ENCODE results near the gene MAT2A.
"Not testable (repeated sequence)": the region's sequence is repeated elsewhere in the genome, so short reads cannot be mapped to it uniquely, and the experiment has no call there.

The MAT2A gene

GRCh38 chr2:85547089-85547858 is 8.3 kb downstream of the MAT2A start:
- DNase-seq (ENCODE audit: extremely low read depth in 1 of 2, low read depth in 1 of 2), result no peak

- no peak for DNase-seq (ENCODE audit: extremely low read depth in 1 of 2, low read depth in 1 of 2)
Observed at GRCh38 chr2:85547859-85548607, 9.1 kb downstream of the MAT2A start.

GRCh38 chr2:85548608-85548900 is 9.6 kb downstream of the MAT2A start:
- DNase-seq (ENCODE audit: extremely low read depth in 1 of 2, low read depth in 1 of 2), result no peak

GRCh38 chr2:85549095-85549494 is 10.1 kb downstream of the MAT2A start:
- no peak for DNase-seq (ENCODE audit: extremely low read depth in 1 of 2, low read depth in 1 of 2)

- DNase-seq (ENCODE audit: extremely low read depth in 1 of 2, low read depth in 1 of 2), result no peak
Observed at GRCh38 chr2:85549826-85550225, 10.9 kb downstream of the MAT2A start.

GRCh38 chr2:85550486-85550885 is 11.5 kb downstream of the MAT2A start:
- no peak for DNase-seq (ENCODE audit: extremely low read depth in 1 of 2, low read depth in 1 of 2)

- DNase-seq (ENCODE audit: extremely low read depth in 1 of 2, low read depth in 1 of 2), result peak; percentile 79 to 81
Observed at GRCh38 chr2:85551698-85552678, 13.0 kb downstream of the MAT2A start.

GRCh38 chr2:85553184-85553583 is 14.2 kb downstream of the MAT2A start:
- DNase-seq (ENCODE audit: extremely low read depth in 1 of 2, low read depth in 1 of 2), result no peak

GRCh38 chr2:85554980-85555612 is 16.1 kb downstream of the MAT2A start:
- no peak for DNase-seq (ENCODE audit: extremely low read depth in 1 of 2, low read depth in 1 of 2)

- no peak for DNase-seq (ENCODE audit: extremely low read depth in 1 of 2, low read depth in 1 of 2)
Observed at GRCh38 chr2:85557130-85557529, 18.2 kb downstream of the MAT2A start.

- DNase-seq (ENCODE audit: extremely low read depth in 1 of 2, low read depth in 1 of 2), result no peak
Observed at GRCh38 chr2:85558160-85558559, 19.2 kb downstream of the MAT2A start.

- not testable (repeated sequence) for DNase-seq (ENCODE audit: extremely low read depth in 1 of 2, low read depth in 1 of 2)
Observed at GRCh38 chr2:85560403-85560726, 21.4 kb downstream of the MAT2A start.

GRCh38 chr2:85560812-85561279 is 21.9 kb downstream of the MAT2A start:
- DNase-seq (ENCODE audit: extremely low read depth in 1 of 2, low read depth in 1 of 2), result no peak

- peak; percentile 83 to 90 for DNase-seq (ENCODE audit: extremely low read depth in 1 of 2, low read depth in 1 of 2)
Observed at GRCh38 chr2:85561280-85562212, 22.6 kb downstream of the MAT2A start, which contains the start of gene GGCX. TSS of gene GGCX (minus strand) at chr2:85561493. CDS start at chr2:85561428, 65 bp downstream.

GRCh38 chr2:85564144-85564563 is 25.2 kb downstream of the MAT2A start:
- no peak for DNase-seq (ENCODE audit: extremely low read depth in 1 of 2, low read depth in 1 of 2)

GRCh38 chr2:85566265-85566664 is 27.3 kb downstream of the MAT2A start:
- no peak for DNase-seq (ENCODE audit: extremely low read depth in 1 of 2, low read depth in 1 of 2)

GRCh38 chr2:85575739-85576138 is 36.8 kb downstream of the MAT2A start:
- DNase-seq (ENCODE audit: extremely low read depth in 1 of 2, low read depth in 1 of 2), result no peak

GRCh38 chr2:85577063-85577385 is 38.1 kb downstream of the MAT2A start:
- DNase-seq (ENCODE audit: extremely low read depth in 1 of 2, low read depth in 1 of 2), result no peak

- DNase-seq (ENCODE audit: extremely low read depth in 1 of 2, low read depth in 1 of 2), result peak in 1 of 2 donors; percentile 37
Observed at GRCh38 chr2:85577386-85578242, 38.6 kb downstream of the MAT2A start, which contains the start of gene VAMP8. TSS of gene VAMP8 (plus strand) at chr2:85577586. CDS start at chr2:85577647, 61 bp downstream.

Measured in activated CD8-positive, alpha-beta memory T cell treated with anti-CD3 and anti-CD28 coated beads for 1 hour (primary cell).